ENCODE results near the gene SPDL1. TPM values are rescaled to one million over a fixed set of nuclear protein-coding genes. Genes with fewer than 3 reads are reported as not detected.

Gene SPDL1
- total RNA-seq, result 5.5 TPM

- H3K27ac ChIP-seq, result peak within 1 kb of the TSS; percentile 54 to 74
- peak within 1 kb of the TSS; percentile 51 to 97 for H3K4me3 ChIP-seq
- no peaks in the 10 kb centered on the region for H3K4me1 ChIP-seq
- no peaks in the 10 kb centered on the region for H3K27me3 ChIP-seq
- no peaks in the 10 kb centered on the region for H3K9me3 ChIP-seq
- DNase-seq (ENCODE audit: low spot score in 2 of 2), result peak; percentile 83 to 97
- intact Hi-C loops (cut with DNase I), result loop anchor here (2.0 to 5.0 kb wide), 3 partner anchors 281 to 1005 kb away; partner anchors contain the start of genes PANK3 and SLIT3
- no peak for TF ChIP-seq CTCF (IDR thresholded peaks at IDR 0.05)
- H3K36me3 ChIP-seq, result no peaks in the 10 kb centered on the region
These were observed at the start of gene SPDL1 for GRCh38 chr5:169583424-169584220. Gene SPDL1 (plus strand): TSS chr5:169583773. CDS start chr5:169588417, 4,644 bp downstream.

GRCh38 chr5:169534311-169534880, 49.2 kb upstream of the SPDL1 start:
- no peak overlapping the region for H3K4me3 ChIP-seq
- no peaks in the 10 kb centered on the region for H3K36me3 ChIP-seq
- intact Hi-C loops (cut with DNase I), result no loop called here
- no peak overlapping the region for H3K27ac ChIP-seq
- no peaks in the 10 kb centered on the region for H3K4me1 ChIP-seq
- no peaks in the 10 kb centered on the region for H3K27me3 ChIP-seq
- DNase-seq (ENCODE audit: low spot score in 2 of 2), result no peak
- no peaks in the 10 kb centered on the region for H3K9me3 ChIP-seq
- no peak for TF ChIP-seq CTCF (IDR thresholded peaks at IDR 0.05)

- Histone ChIP-seq H3K4me3 (no peak overlapping the region), H3K27me3 (no peaks in the 10 kb centered on the region), H3K36me3 (no peaks in the 10 kb centered on the region), H3K4me1 (no peaks in the 10 kb centered on the region), H3K27ac (no peak overlapping the region), H3K9me3 (no peaks in the 10 kb centered on the region)
- no peak for TF ChIP-seq CTCF (IDR thresholded peaks at IDR 0.05)
- no peak for DNase-seq (ENCODE audit: low spot score in 2 of 2)
- intact Hi-C loops (cut with DNase I), result no loop called here
These were observed 48.6 kb upstream of the SPDL1 start for GRCh38 chr5:169534939-169535338.

- intact Hi-C loops (cut with DNase I), result no loop called here
- Histone ChIP-seq H3K4me3 (no peak overlapping the region), H3K27me3 (no peaks in the 10 kb centered on the region), H3K9me3 (no peaks in the 10 kb centered on the region), H3K36me3 (no peaks in the 10 kb centered on the region), H3K4me1 (no peaks in the 10 kb centered on the region), H3K27ac (no peak overlapping the region)
- no peak for TF ChIP-seq CTCF (IDR thresholded peaks at IDR 0.05)
- no peak for DNase-seq (ENCODE audit: low spot score in 2 of 2)
These were observed 44.6 kb upstream of the SPDL1 start for GRCh38 chr5:169538944-169539343.

- intact Hi-C loops (cut with DNase I), result no loop called here
- Histone ChIP-seq H3K27me3 (no peaks in the 10 kb centered on the region), H3K4me3 (no peak overlapping the region), H3K36me3 (no peaks in the 10 kb centered on the region), H3K4me1 (no peaks in the 10 kb centered on the region), H3K27ac (no peak overlapping the region), H3K9me3 (no peaks in the 10 kb centered on the region)
- TF ChIP-seq CTCF (IDR thresholded peaks at IDR 0.05), result no peak
- DNase-seq (ENCODE audit: low spot score in 2 of 2), result no peak
These were observed 40.8 kb upstream of the SPDL1 start for GRCh38 chr5:169542811-169543210.
